IMR-90 (cell line): ENCODE results near the gene KPNA1. TPM values are rescaled to one million over a fixed set of nuclear protein-coding genes. Genes with fewer than 3 reads are reported as not detected.

ENCODE experiments used
- ATAC-seq: fragments of 200-7000 bp; cut with Tn5 transposase; 2 replicates; pipeline ENCODE4 v1.9.1; 2020; ENCODE audit warnings: low read depth, mild to moderate bottlenecking, moderate library complexity
- BruUV-seq: library from RNA; stranded (reverse); fragments of 400-500 nt; replicated peaks from 2 replicates; lab custom pipeline; 2021; lab: Mats Ljungman, UMichigan
- CTCF ChIA-PET: fragments of 300-600 bp; formaldehyde crosslinking; extraction: SDS; loops from one replicate; lab custom pipeline; 2021; ENCODE audit warnings: antibody characterized with exemption; lab: Yijun Ruan, JAX
- POLR2A ChIA-PET: fragments of 300-600 bp; sonication (Branson Sonifier 250); formaldehyde crosslinking; loops from one replicate; lab custom pipeline; 2022; ENCODE audit warnings: antibody characterized with exemption; ENCODE audit not compliant: unreplicated experiment; lab: Charles Lee
- DNase-seq: peaks from one replicate; pipeline ENCODE4 v3.0.0; 2013
- H2AFZ ChIP-seq: replicated peaks from 2 replicates; pipeline ENCODE3; 2013; ENCODE audit warnings: low read length, mild to moderate bottlenecking; ENCODE audit not compliant: poor library complexity
- H2AK5ac ChIP-seq: 2 replicates; pipeline ENCODE4 v1.6.1; 2013; ENCODE audit warnings: low read depth, low read length, inconsistent platforms
- H2AK9ac ChIP-seq: replicated peaks from 2 replicates; pipeline ENCODE3; 2013; ENCODE audit warnings: mild to moderate bottlenecking, low read depth, low read length, moderate library complexity; ENCODE audit not compliant: poor library complexity
- H2BK120ac ChIP-seq: 2 replicates; pipeline ENCODE4 v1.6.1; 2013; ENCODE audit warnings: low read depth, low read length, inconsistent platforms
- H2BK15ac ChIP-seq: 3 replicates; pipeline ENCODE4 v1.6.1; 2013; ENCODE audit warnings: low read depth, low read length, inconsistent platforms
- H2BK20ac ChIP-seq: 2 replicates; pipeline ENCODE4 v1.6.1; 2013; ENCODE audit warnings: low read depth, mild to moderate bottlenecking, inconsistent platforms, low read length, moderate library complexity
- H2BK5ac ChIP-seq: 2 replicates; pipeline ENCODE4 v1.6.1; 2013; ENCODE audit warnings: mild to moderate bottlenecking, low read depth, low read length, inconsistent platforms; ENCODE audit not compliant: poor library complexity, severe bottlenecking
- H3K14ac ChIP-seq: replicated peaks from 2 replicates; pipeline ENCODE4 v1.6.1; 2013; ENCODE audit warnings: low read depth, low read length, inconsistent platforms
- H3K18ac ChIP-seq: 2 replicates; pipeline ENCODE4 v1.6.1; 2013; ENCODE audit warnings: low read depth, low read length, control low read depth
- H3K23ac ChIP-seq: 2 replicates; pipeline ENCODE4 v1.6.1; 2013; ENCODE audit warnings: low read depth, low read length, inconsistent platforms
- H3K27ac ChIP-seq: 2 replicates; pipeline ENCODE4 v1.5.1; 2013; ENCODE audit warnings: mild to moderate bottlenecking, control low read depth, low read length; ENCODE audit not compliant: insufficient read depth
- H3K27me3 ChIP-seq: 2 replicates; pipeline ENCODE4 v1.6.1; 2013; ENCODE audit warnings: low read length; ENCODE audit not compliant: control insufficient read depth, insufficient read depth
- H3K36me3 ChIP-seq: 2 replicates; pipeline ENCODE4 v1.6.1; 2013; ENCODE audit warnings: low read length, mixed read lengths; ENCODE audit not compliant: control insufficient read depth, insufficient read depth
- H3K4ac ChIP-seq: 2 replicates; pipeline ENCODE4 v1.6.1; 2013; ENCODE audit warnings: low read depth, low read length, inconsistent platforms
- H3K4me1 ChIP-seq: 2 replicates; pipeline ENCODE4 v1.6.1; 2013; ENCODE audit warnings: low read length, mixed read lengths; ENCODE audit not compliant: control insufficient read depth, insufficient read depth
- H3K4me2 ChIP-seq: 2 replicates; pipeline ENCODE4 v1.6.1; 2013; ENCODE audit warnings: low read depth, mild to moderate bottlenecking, control low read depth, low read length, moderate library complexity
- H3K4me3 ChIP-seq: 2 replicates; pipeline ENCODE4 v1.5.1; 2013; ENCODE audit warnings: low read depth, mild to moderate bottlenecking, control low read depth, low read length, moderate library complexity; ENCODE audit not compliant: insufficient read depth
- H3K56ac ChIP-seq: 2 replicates; pipeline ENCODE4 v1.6.1; 2013; ENCODE audit warnings: low read length, inconsistent platforms; ENCODE audit not compliant: insufficient read depth; ENCODE audit errors: extremely low read depth
- H3K79me1 ChIP-seq, 2 experiments: 2 replicates each; pipeline ENCODE4 v1.6.1; 2013; ENCODE audit warnings: low read length in 2 of 2, inconsistent platforms in 1 of 2, low read depth in 1 of 2
- H3K9ac ChIP-seq: 2 replicates; pipeline ENCODE4 v1.6.1; 2013; ENCODE audit warnings: low read depth, low read length, control low read depth
- H3K9me1 ChIP-seq: 2 replicates; pipeline ENCODE4 v1.6.1; 2013; ENCODE audit warnings: low read length, inconsistent platforms; ENCODE audit not compliant: insufficient read depth
- H3K9me3 ChIP-seq: 2 replicates; pipeline ENCODE4 v1.6.1; 2013; ENCODE audit warnings: low read length; ENCODE audit not compliant: control insufficient read depth, insufficient read depth
- H4K20me1 ChIP-seq: 2 replicates; pipeline ENCODE4 v1.6.1; 2013; ENCODE audit warnings: low read length, inconsistent platforms; ENCODE audit not compliant: insufficient read depth
- H4K5ac ChIP-seq: 2 replicates; pipeline ENCODE4 v1.6.1; 2013; ENCODE audit warnings: mild to moderate bottlenecking, low read depth, low read length, control low read depth
- H4K8ac ChIP-seq, 2 experiments: 2 replicates each; pipeline ENCODE4 v1.6.1; 2013; ENCODE audit warnings: low read depth in 2 of 2, low read length in 2 of 2, control low read depth in 1 of 2, inconsistent platforms in 1 of 2
- H4K91ac ChIP-seq: 2 replicates; pipeline ENCODE4 v1.6.1; 2013; ENCODE audit warnings: low read depth, low read length, inconsistent platforms; ENCODE audit not compliant: insufficient read depth
- BHLHE40 ChIP-seq: fragments of 150-350 bp; IDR thresholded peaks from 2 replicates; pipeline ENCODE4 v1.6.1; 2016; ENCODE audit warnings: mild to moderate bottlenecking, low read depth, low read length
- CEBPB ChIP-seq: IDR thresholded peaks from 2 replicates; pipeline ENCODE4 v1.6.1; 2012; ENCODE audit warnings: low read depth, low read length, improper control_type of control experiment
- ELK1 ChIP-seq: fragments of 150-350 bp; IDR thresholded peaks from 2 replicates; pipeline ENCODE4 v1.6.1; 2016; ENCODE audit warnings: low read depth, mild to moderate bottlenecking, low read length, moderate library complexity, borderline replicate concordance
- FOS ChIP-seq: fragments of 150-350 bp; IDR thresholded peaks from 2 replicates; pipeline ENCODE4 v1.6.1; 2016; ENCODE audit warnings: low read depth, low read length
- MAFK ChIP-seq: IDR thresholded peaks from 2 replicates; pipeline ENCODE4 v1.6.1; 2012; ENCODE audit warnings: low read depth, low read length, improper control_type of control experiment
- MAZ ChIP-seq: IDR thresholded peaks from 2 replicates; pipeline ENCODE4 v1.6.1; 2012; ENCODE audit warnings: low read depth, mild to moderate bottlenecking, low read length, improper control_type of control experiment, moderate library complexity, borderline replicate concordance
- MXI1 ChIP-seq: IDR thresholded peaks from 2 replicates; pipeline ENCODE4 v1.6.1; 2012; ENCODE audit warnings: low read depth, mild to moderate bottlenecking, low read length, moderate library complexity, borderline replicate concordance
- NFE2L2 ChIP-seq: fragments of 150-350 bp; IDR thresholded peaks from 2 replicates; pipeline ENCODE4 v1.6.1; 2016; ENCODE audit warnings: low read depth, mild to moderate bottlenecking, low read length
- POLR2A ChIP-seq: IDR thresholded peaks from 2 replicates; pipeline ENCODE4 v1.6.1; 2012; ENCODE audit warnings: mild to moderate bottlenecking, low read depth, low read length
- RFX5 ChIP-seq: IDR thresholded peaks from 2 replicates; pipeline ENCODE4 v1.8.0; 2012; ENCODE audit warnings: low read depth, mild to moderate bottlenecking, low read length, moderate library complexity
- SMC3 ChIP-seq: fragments of 150-350 bp; IDR thresholded peaks from 2 replicates; pipeline ENCODE4 v1.6.1; 2016; ENCODE audit warnings: low read depth, mild to moderate bottlenecking, antibody characterized with exemption, low read length, moderate library complexity
- USF2 ChIP-seq: fragments of 150-350 bp; IDR thresholded peaks from 2 replicates; pipeline ENCODE4 v1.6.1; 2017; ENCODE audit warnings: mild to moderate bottlenecking, antibody characterized with exemption, low read length, low read depth
- WGBS, 2 experiments: methylation state at CpG; one replicate each; pipeline versions ENCODE4 v1.1.5 to v1.1.7; 2013; ENCODE audit warnings: missing lambda C conversion rate in 2 of 2; ENCODE audit not compliant: insufficient read length in 1 of 2; ENCODE audit errors: extremely low coverage in 2 of 2; 5-methylcytosine and 5-hydroxymethylcytosine counted together
- dilution Hi-C: fragments of 300-500 bp; cut with HindIII; formaldehyde crosslinking; loops from one replicate; pipeline ENCODE4 v1.14.3; 2018; ENCODE audit warnings: low sequenced_read_pairs; ENCODE audit not compliant: unreplicated experiment
- in situ Hi-C: fragments of 300-500 bp; cut with MboI; formaldehyde crosslinking; loops from 3 replicates; pipeline ENCODE4 v1.14.3; 2019; ENCODE audit warnings: low sequenced_read_pairs, inconsistent platforms, mixed read lengths
- intact Hi-C: fragments of 100-400 bp; cut with micrococcal nuclease; formaldehyde crosslinking; loops from 2 replicates; pipeline ENCODE4 v1.10.0; 2022
- polyA plus RNA-seq, 3 experiments: library from polyadenylated mRNA; depleted of rRNA; stranded (reverse); fragments of >200 nt; gene quantifications; 2 replicates each; pipeline ENCODE4 v1.2.3, GENCODE V29; 2012; ENCODE audit warnings: low replicate concordance in 1 of 3
- total RNA-seq: library from RNA; depleted of rRNA; stranded (reverse); fragments of >200 nt; gene quantifications from 2 replicates; pipeline ENCODE4 v1.2.3, GENCODE V29; 2012

KPNA1 gene
- total and polyA plus RNA-seq, 2 of the 4 experiments (the other 2 are of a cell fraction) = 30.6 to 112 TPM

GRCh38 chr3:122421836-122422235 is 92.9 kb downstream of the KPNA1 start:
- Histone ChIP-seq H3K9me3 (no peaks in the 10 kb centered on the region), H2AK5ac (no peak overlapping the region), H3K27me3 (no peaks in the 10 kb centered on the region), H3K18ac (no peak overlapping the region), H2AFZ (no peak overlapping the region), H3K23ac (no peak overlapping the region), H4K8ac (no peak overlapping the region), H4K20me1 (no peaks in the 10 kb centered on the region), H3K79me1 (peaks cover 22 to 31% of the 10 kb centered on the region in 2 experiments; a peak in 3 of 4 replicates), H3K9ac (no peak overlapping the region), H3K9me1 (no peaks in the 10 kb centered on the region; the same call in 1 of the 2 replicates), H2BK5ac (no peak overlapping the region), H3K14ac (no peak overlapping the region), H3K4me3 (no peak overlapping the region), H3K27ac (no peak overlapping the region), H3K36me3 (peaks cover 16% of the 10 kb centered on the region), H3K56ac (no peak overlapping the region), H2BK120ac (no peak overlapping the region), H4K5ac (no peak overlapping the region), H2BK20ac (no peak overlapping the region), H3K4me2 (no peak overlapping the region), H2AK9ac (no peak overlapping the region), H3K4me1 (peaks cover 2% of the 10 kb centered on the region), H3K4ac (no peak overlapping the region), H4K91ac (no peak overlapping the region), H2BK15ac (no peak overlapping the region)
- TF ChIP-seq MXI1 (no peak), FOS (no peak), SMC3 (no peak), CEBPB (no peak), MAZ (no peak), POLR2A (no peak), BHLHE40 (no peak), MAFK (no peak), ELK1 (no peak), USF2 (no peak), NFE2L2 (no peak), RFX5 (no peak)
- no peak for ATAC-seq
- no peak for DNase-seq
- in situ Hi-C loops = no loop called here
- dilution Hi-C loops = no loop called here
- CTCF ChIA-PET = no interaction called here
- BruUV-seq = no TSS peak
- WGBS, 2 experiments = no CpG with 5 or more reads among the region's 2 CpGs
- POLR2A ChIA-PET = no interaction called here
- intact Hi-C loops = no loop called here
